Mesothelial cell of epicardium (in vitro differentiated cells): ENCODE data around the gene TMEM82. TPM values are rescaled to one million over a fixed set of nuclear protein-coding genes. Genes with fewer than 3 reads are reported as not detected.

Experiments used
- DNase-seq, 2 experiments: peaks; one replicate each; pipeline ENCODE4 v3.0.0; 2021; ENCODE audit warnings: low spot score in 2 of 2; ENCODE audit not compliant: unreplicated experiment in 2 of 2
- H3K27ac Mint-ChIP-seq: 2 replicates; pipeline ENCODE4 v1.8.0; 2021; ENCODE audit warnings: mixed read lengths
- H3K27me3 Mint-ChIP-seq: 2 replicates; pipeline ENCODE4 v1.8.0; 2021; ENCODE audit warnings: low read depth, mixed read lengths
- H3K36me3 Mint-ChIP-seq: 2 replicates; pipeline ENCODE4 v1.8.0; 2021; ENCODE audit warnings: mixed read lengths
- H3K4me1 Mint-ChIP-seq: 2 replicates; pipeline ENCODE4 v1.8.0; 2021; ENCODE audit warnings: mixed read lengths
- H3K4me3 Mint-ChIP-seq: 2 replicates; pipeline ENCODE4 v1.8.0; 2021; ENCODE audit warnings: mild to moderate bottlenecking, moderate library complexity, mixed read lengths
- H3K9me3 Mint-ChIP-seq: 2 replicates; pipeline ENCODE4 v1.8.0; 2021; ENCODE audit warnings: mixed read lengths
- total RNA-seq: library from RNA; stranded (reverse); gene quantifications from 3 replicates; pipeline ENCODE4 v1.2.1, GENCODE V29; 2021
- TF ChIP-seq, protein P1 (sequence below): fragments of 200-600 bp; sonication (generic); IDR thresholded peaks from one replicate; pipeline ENCODE4 v1.5.0; 2021; ENCODE audit warnings: antibody characterized with exemption; ENCODE audit not compliant: unreplicated experiment

The TMEM82 gene
- total RNA-seq, 1 donor from 2014 or later, result not detected

DNA sequence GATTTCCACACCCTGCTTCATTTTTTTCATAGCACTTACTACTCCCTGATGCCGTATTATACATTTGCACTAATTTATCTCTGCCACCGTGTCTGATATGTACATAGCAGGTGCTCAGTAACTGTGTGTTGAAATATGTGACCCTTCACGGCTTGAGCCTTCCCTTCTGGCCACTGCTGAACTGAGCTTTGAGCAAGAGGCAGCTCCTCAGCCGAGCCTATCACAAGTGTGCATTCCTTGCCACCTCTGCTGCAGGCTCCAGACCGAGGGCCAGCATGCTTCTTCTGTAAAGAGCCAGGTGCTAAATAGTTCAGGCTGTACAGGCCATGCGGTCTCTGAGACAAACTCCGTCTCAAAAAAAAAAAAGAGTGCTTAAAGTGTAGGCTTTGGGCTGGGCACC, 35.5 kb upstream of the TMEM82 start:
- no peaks in the 10 kb centered on the region for H3K27me3 Mint-ChIP-seq

DNA sequence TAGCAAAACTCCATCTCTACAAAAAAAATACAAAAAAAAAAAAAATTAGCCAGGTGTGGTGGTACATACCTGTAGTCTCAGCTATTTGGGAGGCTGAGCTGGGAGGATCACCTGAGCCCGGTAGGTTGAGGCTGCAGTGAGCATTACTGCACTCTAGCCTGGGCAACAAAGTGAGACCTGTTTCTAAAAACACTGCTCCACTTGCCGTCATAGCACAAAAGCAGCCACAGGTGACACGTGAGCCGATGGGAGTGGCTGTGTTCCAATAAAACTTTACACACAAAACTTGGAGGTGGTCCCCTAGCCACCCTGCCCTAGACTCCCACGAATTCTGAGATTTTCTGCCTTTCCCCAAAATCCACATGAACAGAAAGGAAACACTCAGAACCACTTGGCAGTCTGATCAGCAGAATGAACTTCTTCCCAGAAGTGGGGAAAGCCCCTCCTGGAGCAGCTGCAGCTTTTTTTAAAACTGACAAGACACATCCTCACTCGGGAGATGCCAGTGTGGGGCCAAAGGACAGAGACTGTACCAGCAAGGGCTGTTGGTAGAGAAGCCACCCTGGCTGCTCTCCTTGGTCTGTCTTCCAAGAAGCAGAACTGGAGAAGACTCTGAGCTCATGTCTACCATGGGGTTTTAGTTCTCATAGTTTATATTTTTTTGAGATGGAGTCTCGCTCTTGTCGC, 34.9 kb upstream of the TMEM82 start:
- H3K36me3 Mint-ChIP-seq, result peaks cover 8% of the 10 kb centered on the region
- H3K4me1 Mint-ChIP-seq, result peaks cover 13% of the 10 kb centered on the region
- TF ChIP-seq, protein P1, sequence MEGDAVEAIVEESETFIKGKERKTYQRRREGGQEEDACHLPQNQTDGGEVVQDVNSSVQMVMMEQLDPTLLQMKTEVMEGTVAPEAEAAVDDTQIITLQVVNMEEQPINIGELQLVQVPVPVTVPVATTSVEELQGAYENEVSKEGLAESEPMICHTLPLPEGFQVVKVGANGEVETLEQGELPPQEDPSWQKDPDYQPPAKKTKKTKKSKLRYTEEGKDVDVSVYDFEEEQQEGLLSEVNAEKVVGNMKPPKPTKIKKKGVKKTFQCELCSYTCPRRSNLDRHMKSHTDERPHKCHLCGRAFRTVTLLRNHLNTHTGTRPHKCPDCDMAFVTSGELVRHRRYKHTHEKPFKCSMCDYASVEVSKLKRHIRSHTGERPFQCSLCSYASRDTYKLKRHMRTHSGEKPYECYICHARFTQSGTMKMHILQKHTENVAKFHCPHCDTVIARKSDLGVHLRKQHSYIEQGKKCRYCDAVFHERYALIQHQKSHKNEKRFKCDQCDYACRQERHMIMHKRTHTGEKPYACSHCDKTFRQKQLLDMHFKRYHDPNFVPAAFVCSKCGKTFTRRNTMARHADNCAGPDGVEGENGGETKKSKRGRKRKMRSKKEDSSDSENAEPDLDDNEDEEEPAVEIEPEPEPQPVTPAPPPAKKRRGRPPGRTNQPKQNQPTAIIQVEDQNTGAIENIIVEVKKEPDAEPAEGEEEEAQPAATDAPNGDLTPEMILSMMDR, result no peak
- no peaks in the 10 kb centered on the region for H3K9me3 Mint-ChIP-seq
- H3K4me3 Mint-ChIP-seq, result no peak overlapping the region
- DNase-seq, result no peak
- H3K27me3 Mint-ChIP-seq, result no peaks in the 10 kb centered on the region
- H3K27ac Mint-ChIP-seq, result no peak overlapping the region

More for the DNA sequence above, 35.5 kb upstream of the TMEM82 start:
- Mint-ChIP-seq H3K36me3 (peaks cover 10% of the 10 kb centered on the region), H3K4me1 (peaks cover 13% of the 10 kb centered on the region), H3K9me3 (no peaks in the 10 kb centered on the region), H3K4me3 (no peak overlapping the region), H3K27ac (no peak overlapping the region)
- DNase-seq, result no peak
- TF ChIP-seq, protein P1, result no peak

GRCh38 chr1:15708486-15709137, 33.7 kb upstream of the TMEM82 start:
- TF ChIP-seq, protein P1, result no peak
- peaks cover 5% of the 10 kb centered on the region for H3K4me1 Mint-ChIP-seq
- DNase-seq, result no peak
- H3K27me3 Mint-ChIP-seq, result no peaks in the 10 kb centered on the region
- peaks cover 8% of the 10 kb centered on the region for H3K36me3 Mint-ChIP-seq
- no peak overlapping the region for H3K27ac Mint-ChIP-seq
- H3K4me3 Mint-ChIP-seq, result no peak overlapping the region
- no peaks in the 10 kb centered on the region for H3K9me3 Mint-ChIP-seq

- Mint-ChIP-seq H3K27ac (no peak overlapping the region), H3K9me3 (no peaks in the 10 kb centered on the region), H3K27me3 (no peaks in the 10 kb centered on the region), H3K4me1 (peaks cover 1% of the 10 kb centered on the region), H3K4me3 (no peak overlapping the region), H3K36me3 (peaks cover 8% of the 10 kb centered on the region)
- DNase-seq, result no peak
- TF ChIP-seq, protein P1, result no peak
Observed at GRCh38 chr1:15709226-15709625, 33.1 kb upstream of the TMEM82 start.

- no peak for DNase-seq
- Mint-ChIP-seq H3K9me3 (no peaks in the 10 kb centered on the region), H3K27me3 (no peaks in the 10 kb centered on the region), H3K4me1 (peaks cover 5% of the 10 kb centered on the region), H3K36me3 (peaks cover 10% of the 10 kb centered on the region), H3K27ac (no peak overlapping the region), H3K4me3 (no peak overlapping the region)
- TF ChIP-seq, protein P1, result no peak
Observed at GRCh38 chr1:15712168-15712567, 30.1 kb upstream of the TMEM82 start.
